Dermis blood vessel endothelial cell (primary cell): ENCODE measurements around the gene CTIF. TPM values are rescaled to one million over a fixed set of nuclear protein-coding genes. Genes with fewer than 3 reads are reported as not detected.

ENCODE experiments used
- DNase-seq: peaks from one replicate; pipeline ENCODE4 v3.0.0; 2010
- total RNA-seq: library from RNA; depleted of rRNA; stranded (reverse); fragments of >200 nt; gene quantifications from 2 replicates; pipeline ENCODE4 v1.2.3, GENCODE V29; 2014

The CTIF gene
- total RNA-seq, 1 donor from 2014 or later, result 18.0 TPM

DNA sequence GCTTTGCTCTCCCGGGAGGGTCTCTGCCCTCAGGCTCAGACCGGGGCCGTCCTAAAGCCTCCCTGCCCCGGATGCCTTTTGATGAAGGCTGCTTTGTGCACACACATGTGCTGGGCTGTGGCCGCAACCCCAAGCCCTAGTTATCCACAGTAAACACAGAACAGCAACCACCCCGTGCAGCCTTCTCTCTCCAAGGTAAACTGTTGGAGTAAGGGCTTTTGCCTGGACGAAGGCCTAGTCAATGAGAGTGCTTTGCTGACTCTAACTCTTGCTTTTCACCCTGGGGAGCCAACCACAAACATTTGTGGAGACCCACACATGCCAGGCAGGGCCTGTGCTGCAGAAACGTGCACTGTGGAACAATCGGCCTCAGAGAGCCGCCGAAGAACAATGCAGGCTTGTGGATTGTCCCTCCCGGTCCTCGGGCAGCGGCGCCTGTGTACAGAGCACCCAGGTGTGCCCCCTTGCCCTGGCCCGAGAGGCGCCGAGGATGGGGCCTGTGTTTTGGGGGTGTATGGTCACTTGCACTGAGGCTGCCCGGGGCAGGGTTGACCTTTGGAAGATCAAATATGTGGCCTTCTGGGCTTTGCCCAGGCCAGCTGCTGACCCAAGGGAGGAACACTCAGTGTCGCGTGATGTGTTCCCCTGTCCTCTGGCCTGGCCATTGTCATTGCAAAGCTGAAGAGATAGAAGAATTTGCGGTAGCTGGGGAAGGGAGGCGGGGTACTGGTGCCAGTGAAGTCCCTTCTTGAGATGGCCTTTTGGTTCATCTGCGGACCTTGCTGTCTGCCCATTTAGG lies 37.0 kb downstream of the CTIF start:
- no peak for DNase-seq

- DNase-seq, result no peak
Observed at GRCh38 chr18:48576457-48576771, 37.6 kb downstream of the CTIF start.

GRCh38 chr18:48577478-48578190 lies 38.8 kb downstream of the CTIF start:
- no peak for DNase-seq

DNA sequence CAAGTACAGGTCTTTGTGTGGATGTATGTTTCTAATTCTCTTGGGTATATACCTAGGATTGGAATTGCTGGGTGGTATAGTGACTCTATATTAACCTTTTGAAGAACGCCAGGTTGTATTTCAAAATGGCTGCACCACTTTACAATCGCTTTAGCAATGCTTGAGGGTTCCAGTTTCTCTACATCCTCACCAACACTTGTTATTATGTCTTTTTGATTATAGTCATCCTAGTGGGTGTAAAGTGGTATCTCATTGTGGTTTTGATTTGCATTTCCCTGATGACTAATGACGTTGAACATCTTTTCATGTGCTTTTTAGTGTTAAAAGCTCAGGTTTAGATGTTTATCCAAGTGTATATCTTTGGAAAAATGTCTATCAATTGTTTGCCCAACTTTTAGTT lies 39.5 kb downstream of the CTIF start:
- no peak for DNase-seq

GRCh38 chr18:48580066-48580465 lies 41.2 kb downstream of the CTIF start:
- DNase-seq, result no peak

DNA sequence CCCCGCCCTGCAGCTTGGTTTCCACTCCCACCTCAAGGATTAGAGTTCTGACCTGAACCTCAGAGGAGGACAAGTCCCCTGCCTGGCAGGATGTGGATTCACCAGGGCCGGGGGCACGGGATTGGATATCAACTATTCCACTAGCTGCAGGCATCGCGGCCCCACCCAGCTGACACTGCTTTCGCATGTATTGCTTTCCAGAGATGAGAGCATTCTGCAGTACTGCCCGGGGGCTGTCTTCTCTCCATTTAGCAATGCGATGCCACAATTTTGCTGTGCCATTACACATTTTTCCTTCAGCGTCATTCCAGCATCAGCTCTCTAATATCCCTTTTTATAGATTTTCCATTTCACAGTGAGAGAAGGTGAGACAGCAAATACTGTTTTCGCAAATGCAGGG lies 42.0 kb downstream of the CTIF start:
- DNase-seq, result no peak

- no peak for DNase-seq
Observed at GRCh38 chr18:48581206-48581605, 42.4 kb downstream of the CTIF start.

GRCh38 chr18:48581941-48582340 lies 43.1 kb downstream of the CTIF start:
- DNase-seq, result no peak

DNA sequence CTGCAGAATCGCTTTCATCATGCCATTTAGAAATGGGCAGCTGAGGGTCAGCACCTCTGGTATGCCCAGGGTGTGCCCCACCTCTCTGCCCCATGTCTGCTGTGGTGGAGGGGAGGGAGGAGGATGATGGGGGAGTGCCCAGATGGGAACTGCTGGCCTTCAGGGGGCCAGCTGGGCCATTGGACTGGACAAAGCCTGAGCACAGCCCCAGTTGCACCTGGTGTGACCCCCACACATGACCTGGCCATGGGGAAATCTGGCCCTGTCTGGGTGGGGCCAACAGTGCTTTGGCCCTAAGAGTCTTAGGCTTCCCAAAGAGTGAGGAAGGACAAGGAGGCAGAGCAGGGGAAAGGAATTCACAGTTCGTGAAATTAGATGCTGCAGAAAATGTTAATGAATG lies 44.1 kb downstream of the CTIF start:
- no peak for DNase-seq

DNA sequence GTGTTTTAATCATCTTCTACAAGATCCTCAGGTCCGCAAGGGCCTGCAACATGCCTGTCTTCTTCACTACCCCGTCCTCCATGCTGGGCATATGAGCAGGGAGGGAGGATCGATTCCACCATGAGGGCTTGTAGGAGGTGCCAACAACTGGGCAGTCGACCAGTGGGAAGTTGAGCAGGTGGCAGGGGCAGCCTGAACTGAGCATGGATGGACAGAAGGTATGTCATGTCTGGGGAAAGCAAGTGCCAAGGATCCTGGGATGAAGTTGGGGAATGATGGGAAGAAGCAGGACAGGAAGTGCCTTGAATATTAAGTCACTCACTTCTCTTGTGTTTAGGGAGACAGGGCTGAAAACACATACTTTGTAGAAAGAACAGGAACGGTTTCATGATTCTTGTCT lies 44.7 kb downstream of the CTIF start:
- peak; percentile 5 for DNase-seq

- DNase-seq, result peak; percentile 18
Observed at GRCh38 chr18:48589797-48590519, 51.1 kb downstream of the CTIF start.

DNA sequence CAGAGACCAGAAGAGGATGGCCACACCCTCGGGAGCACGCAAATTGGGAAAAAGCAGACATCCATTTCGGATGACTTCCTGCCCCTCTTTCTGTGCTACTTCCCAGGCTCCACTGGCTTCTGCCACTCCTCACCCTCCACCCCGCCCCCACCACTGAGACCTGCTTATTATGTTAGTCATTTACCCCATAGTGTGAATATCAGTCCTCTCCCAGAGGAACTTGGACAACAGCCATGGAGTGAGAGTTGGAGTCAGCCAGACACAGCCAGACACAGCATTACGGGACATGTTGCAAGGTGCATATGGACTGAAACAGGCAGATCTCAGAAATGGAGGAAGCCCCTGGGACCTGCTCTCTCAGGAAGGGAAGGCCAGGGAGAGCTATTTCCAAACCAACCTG lies 51.8 kb downstream of the CTIF start:
- peak; percentile 24 for DNase-seq

GRCh38 chr18:48592540-48593171 lies 53.8 kb downstream of the CTIF start:
- DNase-seq, result no peak

GRCh38 chr18:48594471-48595094 lies 55.8 kb downstream of the CTIF start:
- no peak for DNase-seq

GRCh38 chr18:48595703-48596218 lies 56.9 kb downstream of the CTIF start:
- no peak for DNase-seq

- DNase-seq, result no peak
Observed at GRCh38 chr18:48597110-48597509, 58.3 kb downstream of the CTIF start.

- DNase-seq, result no peak
Observed at GRCh38 chr18:48597671-48598070, 58.8 kb downstream of the CTIF start.

- DNase-seq, result no peak
Observed at GRCh38 chr18:48599391-48599790, 60.6 kb downstream of the CTIF start.

GRCh38 chr18:48600046-48600445 lies 61.2 kb downstream of the CTIF start:
- DNase-seq, result no peak

DNA sequence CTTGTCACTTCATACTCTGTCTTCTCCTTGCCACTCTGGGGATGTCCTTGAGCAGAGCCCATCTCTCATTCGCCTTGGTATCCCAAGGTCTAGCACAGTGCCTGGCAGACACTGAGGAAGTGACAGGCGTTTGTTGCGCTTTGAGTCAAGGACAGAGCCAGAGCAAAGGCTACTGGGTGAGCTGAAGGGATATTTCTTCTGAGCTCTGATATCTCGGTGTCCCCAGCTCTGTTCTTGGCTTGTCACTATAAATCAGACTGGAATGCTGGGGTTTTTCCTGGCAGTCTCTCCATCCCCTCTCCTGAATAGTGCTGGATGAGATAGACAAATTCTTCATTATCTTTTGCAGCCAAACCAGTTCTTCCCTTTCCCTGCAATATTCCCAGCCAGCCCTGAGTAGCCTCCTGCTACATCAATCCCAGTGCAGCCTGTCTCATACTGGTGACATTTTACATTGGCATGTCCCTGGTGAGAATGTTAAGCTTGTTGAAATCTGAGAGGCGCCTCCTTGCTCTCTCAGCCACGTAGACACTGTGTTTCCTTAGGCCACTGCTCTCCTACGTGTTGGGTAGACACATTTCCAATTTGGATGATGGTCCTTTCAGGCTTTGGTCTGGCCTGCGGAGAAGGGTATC lies 61.7 kb downstream of the CTIF start:
- no peak for DNase-seq

- no peak for DNase-seq
Observed at GRCh38 chr18:48601343-48601742, 62.5 kb downstream of the CTIF start.

DNA sequence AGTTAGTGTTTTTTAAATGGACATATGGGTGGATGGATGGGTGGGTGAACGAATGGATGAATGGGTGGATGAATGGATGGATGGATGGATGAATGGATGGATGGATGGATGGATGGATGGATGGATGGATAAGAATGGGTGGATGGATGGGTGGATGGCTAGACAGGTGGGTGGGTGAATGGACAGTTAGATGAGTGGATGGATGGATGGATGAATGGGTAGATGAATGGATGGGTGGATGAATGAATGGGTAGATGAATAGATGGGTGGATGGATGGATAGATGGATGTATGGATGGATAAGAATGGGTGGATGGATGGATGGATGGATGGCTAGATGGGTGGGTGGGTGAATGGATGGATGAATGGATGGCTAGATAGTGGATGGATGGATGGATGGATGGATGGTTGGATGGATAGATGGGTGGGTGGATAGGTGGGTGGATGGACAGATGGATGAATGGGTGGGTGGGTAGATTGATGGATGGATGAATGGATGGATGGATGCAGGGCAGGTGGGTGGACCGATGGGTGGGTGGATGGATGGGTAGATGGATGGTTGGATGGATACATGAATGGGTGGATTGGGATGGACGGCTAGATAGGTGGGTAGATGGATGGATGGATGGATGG lies 64.0 kb downstream of the CTIF start:
- DNase-seq, result no peak
